OCI-LY3 (cell line): Measurements from ENCODE around the gene SLC6A6.

Source experiments
- EZH2phosphoT487 ChIP-seq: fragments of 200-600 bp; shearing (Covaris generic); IDR thresholded peaks from 2 replicates; pipeline ENCODE4 v1.6.1; 2018; ENCODE audit warnings: antibody characterized with exemption, mixed run types, low read depth
- TF ChIP-seq, protein P1 (sequence below): fragments of 200-600, 300-600 bp; sonication (generic); IDR thresholded peaks from 2 replicates; pipeline ENCODE4 v1.5.1; 2014; ENCODE audit warnings: antibody characterized with exemption, low read length, low read depth

DNA sequence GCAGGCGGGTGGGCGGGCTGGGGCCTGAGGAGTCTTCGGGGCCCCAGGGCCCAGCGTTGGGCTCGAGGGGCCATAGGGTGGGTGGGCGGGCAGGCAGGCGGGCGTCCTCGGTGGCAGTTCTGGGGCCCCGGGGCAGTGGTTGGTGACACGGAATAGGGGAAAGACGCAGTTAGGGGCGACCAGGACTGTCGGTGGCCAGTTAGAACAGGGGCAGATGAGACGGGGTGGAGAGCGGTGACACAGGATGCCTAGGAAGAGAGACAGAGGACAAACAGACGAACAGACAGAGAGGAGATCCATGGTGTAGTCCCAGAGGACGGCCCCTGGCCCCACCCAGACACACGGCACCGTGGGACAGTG, 101.3 kb downstream of the SLC6A6 start:
- TF ChIP-seq, protein P1, sequence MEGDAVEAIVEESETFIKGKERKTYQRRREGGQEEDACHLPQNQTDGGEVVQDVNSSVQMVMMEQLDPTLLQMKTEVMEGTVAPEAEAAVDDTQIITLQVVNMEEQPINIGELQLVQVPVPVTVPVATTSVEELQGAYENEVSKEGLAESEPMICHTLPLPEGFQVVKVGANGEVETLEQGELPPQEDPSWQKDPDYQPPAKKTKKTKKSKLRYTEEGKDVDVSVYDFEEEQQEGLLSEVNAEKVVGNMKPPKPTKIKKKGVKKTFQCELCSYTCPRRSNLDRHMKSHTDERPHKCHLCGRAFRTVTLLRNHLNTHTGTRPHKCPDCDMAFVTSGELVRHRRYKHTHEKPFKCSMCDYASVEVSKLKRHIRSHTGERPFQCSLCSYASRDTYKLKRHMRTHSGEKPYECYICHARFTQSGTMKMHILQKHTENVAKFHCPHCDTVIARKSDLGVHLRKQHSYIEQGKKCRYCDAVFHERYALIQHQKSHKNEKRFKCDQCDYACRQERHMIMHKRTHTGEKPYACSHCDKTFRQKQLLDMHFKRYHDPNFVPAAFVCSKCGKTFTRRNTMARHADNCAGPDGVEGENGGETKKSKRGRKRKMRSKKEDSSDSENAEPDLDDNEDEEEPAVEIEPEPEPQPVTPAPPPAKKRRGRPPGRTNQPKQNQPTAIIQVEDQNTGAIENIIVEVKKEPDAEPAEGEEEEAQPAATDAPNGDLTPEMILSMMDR: no peak
- TF ChIP-seq EZH2phosphoT487: no peak
